Ammon's horn (tissue), 1 donor: ENCODE data around the gene CCT7.

Source experiments
- DNase-seq: peaks from one replicate; pipeline ENCODE4 v3.0.0-alpha.2; 2016; ENCODE audit warnings: low spot score

CCT7 gene

GRCh38 chr2:73268830-73269685 lies 35.0 kb downstream of the CCT7 start:
- no peak for DNase-seq

GRCh38 chr2:73269686-73270465 lies 35.8 kb downstream of the CCT7 start:
- no peak for DNase-seq

- no peak for DNase-seq
Observed at GRCh38 chr2:73272270-73272669, 38.2 kb downstream of the CCT7 start.

GRCh38 chr2:73279852-73280251 lies 45.7 kb downstream of the CCT7 start:
- DNase-seq, result no peak

GRCh38 chr2:73281244-73281643 lies 47.1 kb downstream of the CCT7 start:
- no peak for DNase-seq

- DNase-seq, result no peak
Observed at GRCh38 chr2:73282924-73283544, 48.9 kb downstream of the CCT7 start.

GRCh38 chr2:73283545-73284295 lies 49.6 kb downstream of the CCT7 start:
- no peak for DNase-seq

GRCh38 chr2:73284296-73285158 lies 50.4 kb downstream of the CCT7 start, which contains the start of gene FBXO41:
TSS of gene FBXO41 (minus strand) at chr2:73284478. CDS start at chr2:73269630, 14,848 bp downstream.
- DNase-seq, result peak; percentile 57

GRCh38 chr2:73285159-73285739 lies 51.1 kb downstream of the CCT7 start:
- DNase-seq, result peak; percentile 68

- no peak for DNase-seq
Observed at GRCh38 chr2:73286134-73286655, 52.1 kb downstream of the CCT7 start.

GRCh38 chr2:73289304-73289703 lies 55.2 kb downstream of the CCT7 start:
- DNase-seq, result no peak

- peak; percentile 76 for DNase-seq
Observed at GRCh38 chr2:73290049-73290839, 56.1 kb downstream of the CCT7 start.

- no peak for DNase-seq
Observed at GRCh38 chr2:73291093-73291460, 57.0 kb downstream of the CCT7 start.

- no peak for DNase-seq
Observed at GRCh38 chr2:73291461-73292315, 57.6 kb downstream of the CCT7 start.

GRCh38 chr2:73292316-73292905 lies 58.3 kb downstream of the CCT7 start:
- no peak for DNase-seq

- no peak for DNase-seq
Observed at GRCh38 chr2:73292906-73293533, 58.9 kb downstream of the CCT7 start.

GRCh38 chr2:73293534-73294171 lies 59.5 kb downstream of the CCT7 start, which contains the start of gene EGR4:
TSS of gene EGR4 (minus strand) at chr2:73293548. CDS start at chr2:73293317, 231 bp downstream.
- peak; percentile 86 for DNase-seq
